Right lobe of liver (tissue), 6 donors: Measurements from ENCODE around the gene DOK4. TPM values are rescaled to one million over a fixed set of nuclear protein-coding genes. Genes with fewer than 3 reads are reported as not detected.
A peak's percentile ranks its signal among the peaks of the same experiment; 100 is the strongest.

Source experiments
- ATAC-seq, 4 donors: fragments of 200-7000 bp; cut with Tn5 transposase; one replicate each; pipeline ENCODE4 v1.9.1; 2020; ENCODE audit warnings: mild to moderate bottlenecking in 4 of 4, moderate library complexity in 4 of 4
- DNase-seq, 3 donors: peaks; one replicate each; pipeline ENCODE4 v3.0.0-alpha.2; 2020
- H3K27ac ChIP-seq, 3 donors: fragments of 200-600 bp; one replicate each; pipeline ENCODE4 v1.8.0; 2022
- H3K27me3 ChIP-seq, 2 donors: fragments of 200-600 bp; one replicate each; pipeline ENCODE4 v1.8.0; 2022
- H3K36me3 ChIP-seq, 4 donors: fragments of 200-600 bp; sonication (generic) in 1 of 4; one replicate each; pipeline versions ENCODE4 v1.5.1 to v1.8.0; 2017 to 2022; ENCODE audit warnings: control low read depth in 1 of 4
- H3K4me1 ChIP-seq, 4 donors: fragments of 200-600 bp; sonication (generic) in 1 of 4; one replicate each; pipeline versions ENCODE4 v1.5.1 to v1.8.0; 2017 to 2022; ENCODE audit warnings: control low read depth in 1 of 4
- H3K4me3 ChIP-seq, 3 donors: fragments of 200-600 bp; one replicate each; pipeline ENCODE4 v1.8.0; 2022
- H3K9me3 ChIP-seq, 4 donors: fragments of 200-600 bp; sonication (generic) in 1 of 4; one replicate each; pipeline versions ENCODE4 v1.5.1 to v1.8.0; 2017 to 2022; ENCODE audit warnings: control low read depth in 1 of 4
- POLR2A ChIP-seq: fragments of 450-650 bp; IDR thresholded peaks from one replicate; pipeline ENCODE4 v1.6.1; 2017; ENCODE audit warnings: antibody characterized with exemption, mild to moderate bottlenecking
- WGBS: methylation state at CpG from one replicate; pipeline ENCODE4 v1.1.6; 2018; ENCODE audit warnings: low coverage, low lambda C conversion rate; ENCODE audit not compliant: insufficient coverage; ENCODE audit errors: missing lambda C conversion rate; 5-methylcytosine and 5-hydroxymethylcytosine counted together
- intact Hi-C, 2 donors: fragments of 100-400 bp; cut with DNase I; formaldehyde crosslinking; loops; one replicate each; pipeline versions ENCODE4 v1.11.2 to v1.14.1; 2022
- total RNA-seq, 6 experiments: library from RNA; depleted of rRNA in 2 of 6; stranded (reverse); fragments of >200 nt in 2 of 6; fragmentation: NEBNext Ultra II Directional in 3 of 6; extraction: Animal tissue kit (Norgen Biotek cat#: 25700) in 3 of 6; gene quantifications; one replicate each; pipeline versions ENCODE4 v1.1.0 to v1.2.4, GENCODE V29; 2016 to 2023
- TF ChIP-seq, protein P1 (sequence below), 4 donors: fragments of 200-600 bp in 3 of 4; fragments of 450-650 bp in 1 of 4; IDR thresholded peaks; one replicate each; pipeline versions ENCODE4 v1.5.1 to v1.8.0; 2016 to 2022; ENCODE audit warnings: antibody characterized with exemption in 4 of 4, mild to moderate bottlenecking in 2 of 4
- donor health status: DM: no; HTN: yes; CAD: no.
- donor health status: DM: no; HTN: no; CAD: no.
- donor health status: DM: no; HTN: no; CAD: no.
- donor health status: DM: no; HTN: yes; CAD: no.
- donor health status: DM: no; HTN: yes; CAD: no.

Gene DOK4
- total RNA-seq, 6 experiments from 2014 or later, result 20.0 to 62.1 (median 36.7) TPM

DNA sequence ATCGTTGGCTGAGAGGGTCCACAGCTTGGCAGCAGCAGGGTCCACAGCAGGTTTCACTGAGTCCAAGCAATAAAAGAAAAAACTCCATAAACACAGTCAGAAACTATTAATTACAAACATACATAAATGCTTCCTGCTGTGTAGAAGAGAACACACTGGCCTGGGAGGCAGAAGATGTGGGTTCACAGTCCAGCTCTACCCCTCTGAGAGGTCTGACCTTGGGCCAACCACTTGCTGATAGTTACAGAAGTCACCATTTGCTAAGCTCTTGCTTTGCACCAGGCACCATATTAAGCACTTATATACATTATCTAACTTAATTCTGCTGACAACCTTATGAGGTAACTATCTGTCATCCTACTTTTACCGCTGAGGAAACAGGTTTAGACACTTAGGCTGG lies 53.8 kb downstream of the DOK4 start:
- WGBS, result 80% methylated on average over 2 of the region's 2 CpGs
- H3K27ac ChIP-seq, result no peak overlapping the region

DNA sequence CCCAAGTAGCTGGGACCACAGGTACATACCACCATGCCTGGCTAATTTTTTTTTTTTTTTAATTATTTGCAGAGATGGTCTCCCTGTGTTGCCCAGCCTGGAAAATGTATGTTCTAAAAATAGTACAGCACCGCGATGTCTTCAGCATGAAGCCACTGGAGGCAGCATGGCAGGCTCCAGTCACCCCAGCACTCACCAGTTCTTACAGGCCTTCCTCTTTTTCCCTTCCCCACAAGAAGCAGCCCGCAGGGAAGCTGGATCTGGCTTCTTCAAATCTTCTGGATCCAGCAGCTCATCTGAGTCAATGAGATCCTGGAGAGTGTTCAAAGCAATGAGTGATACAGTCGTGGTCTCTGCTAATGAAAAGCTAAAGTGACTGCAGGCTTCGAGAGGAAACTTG lies 55.3 kb downstream of the DOK4 start:
- peaks cover 0 to 9% (median 0%) of the 10 kb centered on the region in 4 donors for H3K4me1 ChIP-seq
- intact Hi-C loops, result no loop called here
- no peak overlapping the region for H3K27ac ChIP-seq
- no peaks in the 10 kb centered on the region for H3K27me3 ChIP-seq
- TF ChIP-seq, protein P1, sequence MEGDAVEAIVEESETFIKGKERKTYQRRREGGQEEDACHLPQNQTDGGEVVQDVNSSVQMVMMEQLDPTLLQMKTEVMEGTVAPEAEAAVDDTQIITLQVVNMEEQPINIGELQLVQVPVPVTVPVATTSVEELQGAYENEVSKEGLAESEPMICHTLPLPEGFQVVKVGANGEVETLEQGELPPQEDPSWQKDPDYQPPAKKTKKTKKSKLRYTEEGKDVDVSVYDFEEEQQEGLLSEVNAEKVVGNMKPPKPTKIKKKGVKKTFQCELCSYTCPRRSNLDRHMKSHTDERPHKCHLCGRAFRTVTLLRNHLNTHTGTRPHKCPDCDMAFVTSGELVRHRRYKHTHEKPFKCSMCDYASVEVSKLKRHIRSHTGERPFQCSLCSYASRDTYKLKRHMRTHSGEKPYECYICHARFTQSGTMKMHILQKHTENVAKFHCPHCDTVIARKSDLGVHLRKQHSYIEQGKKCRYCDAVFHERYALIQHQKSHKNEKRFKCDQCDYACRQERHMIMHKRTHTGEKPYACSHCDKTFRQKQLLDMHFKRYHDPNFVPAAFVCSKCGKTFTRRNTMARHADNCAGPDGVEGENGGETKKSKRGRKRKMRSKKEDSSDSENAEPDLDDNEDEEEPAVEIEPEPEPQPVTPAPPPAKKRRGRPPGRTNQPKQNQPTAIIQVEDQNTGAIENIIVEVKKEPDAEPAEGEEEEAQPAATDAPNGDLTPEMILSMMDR (IDR thresholded peaks at IDR 0.05), result no peak
- TF ChIP-seq POLR2A, result no peak
- WGBS, result 73% methylated on average over 3 of the region's 5 CpGs
- ATAC-seq (no peak), DNase-seq (no peak)
- H3K9me3 ChIP-seq, result no peaks in the 10 kb centered on the region
- no peak overlapping the region for H3K4me3 ChIP-seq
- peaks cover 3 to 79% (median 54%) of the 10 kb centered on the region in 4 donors for H3K36me3 ChIP-seq

More for the DNA sequence above, 53.8 kb downstream of the DOK4 start:
- intact Hi-C loops, result no loop called here
- peak in 3 of 4 donors; percentile 45 to 75 (median 62) for ATAC-seq
- no peak overlapping the region for H3K4me3 ChIP-seq
- H3K27me3 ChIP-seq, result no peaks in the 10 kb centered on the region
- TF ChIP-seq, protein P1 (IDR thresholded peaks at IDR 0.05), result no peak
- no peak for DNase-seq
- peaks cover 3 to 91% (median 57%) of the 10 kb centered on the region in 4 donors for H3K36me3 ChIP-seq
- H3K4me1 ChIP-seq, result peaks cover 0 to 9% (median 0%) of the 10 kb centered on the region in 4 donors
- H3K9me3 ChIP-seq, result no peaks in the 10 kb centered on the region

DNA sequence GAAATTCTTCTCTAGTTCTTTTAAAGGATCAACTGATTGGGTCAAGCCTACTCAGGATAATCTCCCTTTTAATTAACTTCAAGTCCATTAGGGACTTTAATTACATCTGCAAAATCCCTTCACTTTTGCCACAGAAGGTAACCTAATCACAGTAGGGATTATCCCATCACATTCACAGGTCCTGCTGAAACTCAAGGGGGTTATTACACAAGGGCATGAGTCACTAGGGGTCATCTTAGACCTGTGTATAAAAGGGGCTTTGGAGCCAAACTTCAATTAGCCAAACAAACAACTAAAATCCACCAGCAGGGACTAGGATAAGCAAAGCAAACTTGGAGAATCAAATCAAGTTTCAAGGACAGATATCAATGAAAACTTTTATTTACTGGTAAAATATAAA lies 58.5 kb downstream of the DOK4 start:
- no peaks in the 10 kb centered on the region for H3K27me3 ChIP-seq
- H3K4me1 ChIP-seq, result peaks cover 0 to 7% (median 0%) of the 10 kb centered on the region in 4 donors
- intact Hi-C loops, result loop anchor here in 1 of 2 donors (10.0 kb wide), 1 partner anchor 87 kb away; no protein-coding TSS in a partner anchor
- H3K36me3 ChIP-seq, result peaks cover 3 to 48% (median 33%) of the 10 kb centered on the region in 4 donors
- no peak overlapping the region for H3K4me3 ChIP-seq
- H3K9me3 ChIP-seq, result no peaks in the 10 kb centered on the region
- DNase-seq (no peak), ATAC-seq (peak in 1 of 4 donors; percentile 47)
- no peak overlapping the region for H3K27ac ChIP-seq
- TF ChIP-seq, protein P1 (IDR thresholded peaks at IDR 0.05), result no peak
- no peak for TF ChIP-seq POLR2A

DNA sequence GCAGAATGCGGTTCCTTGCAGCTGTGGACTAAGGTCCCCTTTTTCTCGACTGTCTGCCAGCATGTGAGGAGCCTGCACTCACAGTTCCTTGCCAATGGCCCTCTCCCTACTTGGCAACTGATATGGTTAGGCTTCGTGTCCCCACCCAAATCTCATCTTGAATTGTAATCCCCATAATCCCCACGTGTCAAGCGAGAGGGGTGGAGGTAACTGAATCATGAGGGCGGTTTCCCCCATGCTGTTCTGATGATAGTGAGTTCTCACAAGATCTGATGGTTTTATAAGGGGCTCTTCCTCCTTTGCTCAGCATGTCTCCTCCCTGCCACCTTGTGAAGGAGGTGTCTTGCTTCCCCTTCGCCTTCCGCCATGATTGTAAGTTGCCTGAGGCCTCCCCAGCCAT lies 59.0 kb downstream of the DOK4 start:
- H3K9me3 ChIP-seq, result no peaks in the 10 kb centered on the region
- 96% methylated on average over 3 of the region's 8 CpGs for WGBS
- TF ChIP-seq, protein P1 (IDR thresholded peaks at IDR 0.05), result no peak
- no peak for TF ChIP-seq POLR2A
- H3K36me3 ChIP-seq, result peaks cover 3 to 43% (median 31%) of the 10 kb centered on the region in 4 donors
- intact Hi-C loops, result loop anchor here in 1 of 2 donors (10.0 kb wide), 1 partner anchor 87 kb away; no protein-coding TSS in a partner anchor
- H3K27me3 ChIP-seq, result no peaks in the 10 kb centered on the region
- peaks cover 0 to 1% (median 0%) of the 10 kb centered on the region in 4 donors for H3K4me1 ChIP-seq
- no peak for DNase-seq
- H3K27ac ChIP-seq, result no peak overlapping the region
- no peak overlapping the region for H3K4me3 ChIP-seq
- ATAC-seq, result no peak
